Prostate gland (tissue), 2 donors: Measurements from ENCODE around the gene FOXP4.

ENCODE experiments used
- CTCF ChIP-seq, 4 experiments: fragments of 200-600 bp in 2 of 4; fragments of 450-650 bp in 2 of 4; sonication (generic) in 2 of 4; IDR thresholded peaks; 1 replicate in 3 of 4; 2 replicates in 1 of 4; pipeline ENCODE4 v1.5.1; 2016 to 2019; ENCODE audit warnings: antibody characterized with exemption in 4 of 4, mild to moderate bottlenecking in 2 of 4, moderate library complexity in 2 of 4
- POLR2A ChIP-seq: fragments of 450-650 bp; IDR thresholded peaks from one replicate; pipeline ENCODE4 v1.6.1; 2016; ENCODE audit warnings: antibody characterized with exemption, mild to moderate bottlenecking

- no peak for TF ChIP-seq CTCF (IDR thresholded peaks at IDR 0.05)
- TF ChIP-seq POLR2A: no peak
Observed at GRCh38 chr6:41615311-41615710, 69.1 kb downstream of the FOXP4 start.
